ENCODE measurements around the gene POU2F2.
A peak's percentile ranks its signal among the peaks of the same experiment; 100 is the strongest.

POU2F2 gene

DNA sequence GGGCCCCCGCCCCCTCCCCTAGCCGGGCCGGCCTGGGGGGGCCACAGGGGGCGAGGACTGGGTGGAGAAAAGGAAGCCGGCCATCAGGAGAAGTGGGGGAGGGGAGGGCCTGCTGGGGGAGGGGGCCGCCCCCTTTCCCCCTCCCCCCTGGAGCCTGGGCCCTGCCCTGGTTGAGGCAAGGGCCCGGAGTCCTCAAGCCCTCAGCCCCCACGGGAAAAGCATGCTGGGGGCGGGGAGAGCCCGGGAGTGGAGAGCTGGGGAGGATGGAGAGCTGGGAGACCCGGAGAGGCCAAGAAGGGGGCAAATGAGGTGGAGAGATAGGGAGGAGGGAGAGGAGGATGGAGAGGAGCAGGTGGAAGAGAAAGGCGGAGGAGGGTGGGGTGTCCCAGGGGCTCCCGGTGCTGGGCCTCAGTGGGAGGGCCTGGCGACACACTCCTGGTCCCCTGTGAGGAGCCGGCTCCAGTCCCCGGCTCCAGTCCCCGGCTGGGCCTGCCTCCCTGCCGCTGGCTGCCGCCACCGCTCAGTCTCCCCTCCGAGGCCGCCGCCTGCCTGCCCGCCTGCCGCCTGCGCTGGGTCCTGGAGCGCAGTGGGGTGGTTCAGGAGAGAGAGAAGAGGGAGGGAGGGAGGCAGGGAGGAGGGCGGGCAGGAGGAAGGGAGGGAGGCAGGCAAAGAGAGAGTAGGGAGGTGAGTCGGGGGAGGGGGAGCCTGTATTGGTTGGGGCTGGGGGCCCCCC is 62.5 kb downstream of the POU2F2 start, which contains the start of gene GRIK5:
Gene GRIK5 (minus strand): TSS at position 588 of the 733 bp plus-strand sequence. CDS start 4,436 bp downstream, outside the sequence.
- Histone ChIP-seq H3K4me3 (ENCODE audit: low read depth in 1 of 2, low read length in 1 of 2) (peak within 1 kb of the TSS in 1 of 2 experiments; percentile 33), H3K27ac (no peak within 1 kb of the TSS), H3K27me3 (peaks cover 27% of the 10 kb centered on the region), H3K9me3 (no peaks in the 10 kb centered on the region), H3K36me3 (no peaks in the 10 kb centered on the region), H3K4me1 (ENCODE audit: control insufficient read depth in 1 of 2, insufficient read depth in 1 of 2, low read depth in 1 of 2, low read length in 1 of 2) (peaks cover 16 to 19% of the 10 kb centered on the region in 2 experiments)
- TF ChIP-seq, protein P1, sequence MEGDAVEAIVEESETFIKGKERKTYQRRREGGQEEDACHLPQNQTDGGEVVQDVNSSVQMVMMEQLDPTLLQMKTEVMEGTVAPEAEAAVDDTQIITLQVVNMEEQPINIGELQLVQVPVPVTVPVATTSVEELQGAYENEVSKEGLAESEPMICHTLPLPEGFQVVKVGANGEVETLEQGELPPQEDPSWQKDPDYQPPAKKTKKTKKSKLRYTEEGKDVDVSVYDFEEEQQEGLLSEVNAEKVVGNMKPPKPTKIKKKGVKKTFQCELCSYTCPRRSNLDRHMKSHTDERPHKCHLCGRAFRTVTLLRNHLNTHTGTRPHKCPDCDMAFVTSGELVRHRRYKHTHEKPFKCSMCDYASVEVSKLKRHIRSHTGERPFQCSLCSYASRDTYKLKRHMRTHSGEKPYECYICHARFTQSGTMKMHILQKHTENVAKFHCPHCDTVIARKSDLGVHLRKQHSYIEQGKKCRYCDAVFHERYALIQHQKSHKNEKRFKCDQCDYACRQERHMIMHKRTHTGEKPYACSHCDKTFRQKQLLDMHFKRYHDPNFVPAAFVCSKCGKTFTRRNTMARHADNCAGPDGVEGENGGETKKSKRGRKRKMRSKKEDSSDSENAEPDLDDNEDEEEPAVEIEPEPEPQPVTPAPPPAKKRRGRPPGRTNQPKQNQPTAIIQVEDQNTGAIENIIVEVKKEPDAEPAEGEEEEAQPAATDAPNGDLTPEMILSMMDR (IDR thresholded peaks at IDR 0.05), result no peak

DNA sequence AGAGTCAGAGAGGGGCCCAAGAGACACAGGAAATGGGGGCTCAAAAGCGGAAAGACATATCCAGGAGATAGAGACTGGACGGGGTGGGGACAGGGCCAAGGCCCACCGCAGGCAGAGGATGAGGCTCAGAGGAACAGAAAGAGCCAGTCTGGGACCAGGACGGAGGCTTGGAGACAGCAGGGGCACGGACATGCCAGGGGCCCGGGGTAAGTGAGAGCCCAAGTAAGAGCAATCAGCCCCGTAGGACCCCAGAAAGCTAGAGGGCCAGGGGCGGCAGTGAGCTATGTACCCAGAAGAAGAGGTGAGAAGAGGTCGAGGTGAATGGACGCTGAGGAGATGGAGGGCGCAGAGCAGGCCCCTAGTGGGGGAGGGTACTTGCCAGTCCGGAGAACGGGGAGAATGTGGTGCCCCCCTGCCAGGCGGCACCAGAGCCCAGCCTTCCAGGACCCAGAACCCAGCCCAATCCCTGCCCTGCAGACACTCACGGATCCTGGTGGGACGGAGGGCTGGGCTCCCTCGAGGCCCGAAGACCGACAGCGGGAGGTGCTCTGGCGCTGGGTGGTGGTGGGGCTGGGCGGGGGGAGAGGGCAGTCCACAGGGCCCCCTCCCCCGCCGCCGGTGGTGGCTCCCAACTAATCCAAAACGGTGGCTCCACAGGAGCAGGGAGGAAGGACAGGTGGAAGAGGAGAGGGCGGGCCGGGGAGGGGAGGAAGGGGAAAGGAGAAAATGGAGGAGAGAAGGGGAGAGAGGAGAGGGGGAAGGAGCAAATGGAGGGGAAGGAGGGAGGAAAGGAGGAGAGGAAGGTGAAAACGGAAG is 63.3 kb downstream of the POU2F2 start:
- Histone ChIP-seq H3K4me3 (ENCODE audit: low read depth in 1 of 2, low read length in 1 of 2) (peak overlapping the region in 1 of 2 experiments; percentile 33), H3K36me3 (no peaks in the 10 kb centered on the region), H3K27ac (peak overlapping the region; percentile 1), H3K27me3 (peaks cover 27% of the 10 kb centered on the region), H3K9me3 (no peaks in the 10 kb centered on the region), H3K4me1 (ENCODE audit: control insufficient read depth in 1 of 2, insufficient read depth in 1 of 2, low read depth in 1 of 2, low read length in 1 of 2) (peaks cover 13 to 17% of the 10 kb centered on the region in 2 experiments)
- TF ChIP-seq, protein P1 (IDR thresholded peaks at IDR 0.05), result no peak

DNA sequence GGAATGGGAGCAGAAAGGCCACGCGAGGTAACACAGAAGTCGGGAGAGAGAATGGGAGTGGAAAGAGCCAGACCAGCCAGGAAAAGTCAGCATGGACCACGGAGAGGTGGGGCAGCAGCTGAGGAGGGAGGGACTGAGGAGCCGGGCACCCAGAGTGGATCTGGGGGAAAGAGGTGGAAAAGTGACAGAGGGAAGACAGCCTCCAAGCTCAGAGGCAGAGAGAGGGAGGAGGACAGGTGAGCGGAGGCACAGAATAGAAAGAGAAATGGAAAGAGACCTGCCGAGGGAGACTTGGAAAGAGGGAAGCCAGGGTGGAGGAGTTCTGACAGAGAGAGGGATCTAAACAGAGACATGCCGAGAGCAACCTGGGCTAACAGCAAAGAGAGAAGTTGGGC is 63.9 kb downstream of the POU2F2 start:
- Histone ChIP-seq H3K27me3 (peaks cover 27% of the 10 kb centered on the region), H3K9me3 (no peaks in the 10 kb centered on the region), H3K4me3 (ENCODE audit: low read depth in 1 of 2, low read length in 1 of 2) (no peak overlapping the region), H3K36me3 (no peaks in the 10 kb centered on the region), H3K4me1 (ENCODE audit: control insufficient read depth in 1 of 2, insufficient read depth in 1 of 2, low read depth in 1 of 2, low read length in 1 of 2) (peaks cover 13 to 17% of the 10 kb centered on the region in 2 experiments), H3K27ac (peak overlapping the region; percentile 1)
- TF ChIP-seq, protein P1 (IDR thresholded peaks at IDR 0.05), result no peak

DNA sequence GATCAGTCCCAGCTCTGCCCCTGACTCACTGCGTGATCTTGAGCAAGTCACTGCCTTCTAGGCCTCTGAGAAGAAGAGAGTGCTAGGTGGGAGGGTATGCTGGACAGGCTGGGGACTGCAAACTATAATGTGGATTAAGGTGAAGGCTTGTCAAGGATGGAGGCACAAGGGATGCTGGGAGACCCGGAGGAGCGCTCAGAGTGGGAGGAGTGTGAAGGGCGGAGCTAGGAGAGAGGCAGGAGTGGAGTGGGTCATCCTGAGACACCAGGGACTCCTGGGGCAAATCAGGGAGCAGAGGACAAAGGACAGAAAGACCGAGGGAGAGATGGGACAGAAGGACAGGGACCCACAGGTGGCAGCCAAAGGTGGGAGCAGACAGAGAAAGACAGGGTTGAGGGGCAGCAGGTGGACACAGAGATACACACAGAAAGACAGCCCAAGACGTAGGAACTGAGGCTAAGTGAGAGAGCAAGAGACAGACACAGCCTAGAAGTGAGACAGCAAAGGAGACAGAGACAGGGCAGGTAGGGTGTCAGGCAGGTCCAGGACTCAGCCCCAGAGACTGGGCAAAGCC is 64.8 kb downstream of the POU2F2 start:
- H3K4me3 ChIP-seq (ENCODE audit: low read depth in 1 of 2, low read length in 1 of 2), result no peak overlapping the region
- peaks cover 13 to 17% of the 10 kb centered on the region in 2 experiments for H3K4me1 ChIP-seq (ENCODE audit: control insufficient read depth in 1 of 2, insufficient read depth in 1 of 2, low read depth in 1 of 2, low read length in 1 of 2)
- H3K27ac ChIP-seq, result no peak overlapping the region
- no peaks in the 10 kb centered on the region for H3K9me3 ChIP-seq
- H3K36me3 ChIP-seq, result no peaks in the 10 kb centered on the region
- TF ChIP-seq, protein P1 (IDR thresholded peaks at IDR 0.05), result no peak
- peaks cover 27% of the 10 kb centered on the region for H3K27me3 ChIP-seq

DNA sequence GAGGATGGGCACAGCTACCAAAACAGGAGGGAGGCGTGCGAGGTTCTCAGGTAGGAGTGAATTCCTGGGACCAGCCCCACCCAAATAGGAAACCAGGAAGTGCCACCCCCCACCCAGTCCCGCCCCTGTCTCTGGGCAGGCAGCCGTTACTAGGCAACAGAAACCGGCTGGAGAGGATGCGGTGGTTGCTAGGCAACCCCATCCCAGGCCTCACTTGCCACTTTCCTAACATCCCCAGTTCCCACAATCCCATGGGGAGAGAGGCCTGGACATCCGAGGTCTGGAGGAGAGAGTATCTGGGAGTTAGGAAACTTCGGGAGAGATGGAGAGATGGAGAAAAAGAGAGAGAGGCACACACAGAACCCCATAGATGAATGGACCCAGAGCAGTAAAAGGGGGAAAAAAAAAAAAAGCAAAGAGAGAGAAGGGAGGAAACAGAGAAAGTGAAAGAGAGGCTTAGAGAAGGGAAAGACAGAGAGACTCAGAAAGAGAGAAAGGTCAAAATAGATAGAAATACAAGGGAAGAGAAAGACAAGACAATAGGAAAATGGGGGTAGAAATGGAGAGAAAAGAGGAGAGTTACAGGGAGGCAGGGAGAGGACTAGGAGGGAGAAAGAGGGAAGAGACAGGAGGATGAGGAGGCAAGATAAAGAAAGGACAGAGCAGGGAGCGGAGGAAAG is 66.0 kb downstream of the POU2F2 start:
- TF ChIP-seq, protein P1 (IDR thresholded peaks at IDR 0.05), result no peak
- peaks cover 27% of the 10 kb centered on the region for H3K27me3 ChIP-seq

More for the DNA sequence above, 66.0 kb downstream of the POU2F2 start:
- Histone ChIP-seq H3K27ac (no peak overlapping the region), H3K9me3 (no peaks in the 10 kb centered on the region), H3K4me3 (ENCODE audit: low read depth in 1 of 2, low read length in 1 of 2) (no peak overlapping the region), H3K36me3 (no peaks in the 10 kb centered on the region), H3K4me1 (ENCODE audit: control insufficient read depth in 1 of 2, insufficient read depth in 1 of 2, low read depth in 1 of 2, low read length in 1 of 2) (peaks cover 13 to 17% of the 10 kb centered on the region in 2 experiments)

Data from neutrophil (primary cell).